Heart left ventricle (tissue), 16 donors: Measurements from ENCODE around the gene FGF6. TPM values are rescaled to one million over a fixed set of nuclear protein-coding genes. Genes with fewer than 3 reads are reported as not detected.
"Not testable (repeated sequence)": the region's sequence is repeated elsewhere in the genome, so short reads cannot be mapped to it uniquely, and the experiment has no call there.

Experiments used
- ATAC-seq, 4 donors: fragments of 200-7000 bp; cut with Tn5 transposase; one replicate each; pipeline ENCODE4 v1.9.1; 2020 to 2022; ENCODE audit warnings: moderate library complexity in 4 of 4, mild to moderate bottlenecking in 3 of 4, moderate number of reproducible peaks in 1 of 4
- DNase-seq, 5 donors: peaks; one replicate each; pipeline ENCODE4 v3.0.0-alpha.2; 2020
- H3K27ac ChIP-seq, 12 donors: fragments of 200-600 bp; sonication (generic) in 4 of 12; one replicate each; pipeline versions ENCODE4 v1.5.0 to v1.8.0; 2016 to 2022; ENCODE audit warnings: mild to moderate bottlenecking in 2 of 12
- H3K27me3 ChIP-seq, 9 donors: fragments of 200-600 bp; sonication (generic) in 2 of 9; one replicate each; pipeline versions ENCODE4 v1.5.1 to v1.8.0; 2016 to 2022; ENCODE audit warnings: mild to moderate bottlenecking in 3 of 9
- H3K36me3 ChIP-seq, 9 donors: fragments of 200-600 bp; sonication (generic) in 2 of 9; one replicate each; pipeline versions ENCODE4 v1.5.0 to v1.8.0; 2018 to 2022; ENCODE audit warnings: mild to moderate bottlenecking in 2 of 9
- H3K4me1 ChIP-seq, 12 donors: fragments of 200-600 bp; sonication (generic) in 4 of 12; one replicate each; pipeline versions ENCODE4 v1.5.0 to v1.8.0; 2016 to 2022; ENCODE audit warnings: mild to moderate bottlenecking in 3 of 12
- H3K4me3 ChIP-seq, 12 donors: fragments of 200-600 bp; sonication (generic) in 4 of 12; one replicate each; pipeline versions ENCODE4 v1.5.0 to v1.8.0; 2017 to 2022; ENCODE audit warnings: mild to moderate bottlenecking in 9 of 12, moderate library complexity in 4 of 12
- H3K9me3 ChIP-seq, 12 donors: fragments of 200-600 bp; sonication (generic) in 4 of 12; one replicate each; pipeline versions ENCODE4 v1.5.0 to v1.8.0; 2016 to 2022; ENCODE audit warnings: mild to moderate bottlenecking in 1 of 12
- CTCF ChIP-seq, 12 donors: fragments of 200-600 bp; sonication (generic) in 4 of 12; IDR thresholded peaks; one replicate each; pipeline versions ENCODE4 v1.5.0 to v1.8.0; 2018 to 2022; ENCODE audit warnings: antibody characterized with exemption in 12 of 12, mild to moderate bottlenecking in 5 of 12
- POLR2A ChIP-seq, 2 donors: fragments of 450-650 bp; IDR thresholded peaks; one replicate each; pipeline ENCODE4 v1.6.1; 2017; ENCODE audit warnings: antibody characterized with exemption in 2 of 2, mild to moderate bottlenecking in 2 of 2, moderate library complexity in 2 of 2
- WGBS, 4 donors: extraction: QIAGEN DNeasy Blood & Tissue Kit in 2 of 4; methylation state at CpG; one replicate each; pipeline versions ENCODE4 v1.1.5 to v1.1.7; 2013 to 2018; 5-methylcytosine and 5-hydroxymethylcytosine counted together
- intact Hi-C, 10 donors: fragments of 100-400 bp; cut with DNase I; formaldehyde crosslinking; loops; one replicate each; pipeline versions ENCODE4 v1.11.1 to v1.14.2; 2022
- polyA plus RNA-seq, 2 donors: library from polyadenylated mRNA; stranded (reverse); fragments of 200-250 nt; gene quantifications; one replicate each; pipeline ENCODE4 v1.2.3, GENCODE V29; 2013
- total RNA-seq, 9 donors: library from RNA; depleted of rRNA in 2 of 9; stranded (reverse); fragments of >200 nt in 2 of 9; fragmentation: NEBNext Ultra II Directional in 3 of 9; extraction: Animal tissue kit (Norgen Biotek cat#: 25700) in 3 of 9; gene quantifications; one replicate each; pipeline versions ENCODE4 v1.1.0 to v1.2.4, GENCODE V29; 2016 to 2023
- donor health status: ischemic (EF 13 %, LVEDD 7.1; RV severe dilation, severe dysfunction).
- donor health status: healthy with polysubstance abuse.
- donor health status: DM: no; HTN: yes; CAD: no.
- donor health status: DM: no; HTN: no; CAD: no.
- donor health status: ischemic (EF 25% LVEDD 6.9; RV normal size, moderate dysfunction).
- donor health status: ischemic (EF 25% LVEDD 5.7; RV mildly dilated, moderate dysfunction).
- donor health status: healthy.
- donor health status: DM: yes; HTN: yes; CAD: no.
- donor health status: ischemic (EF 35%, LVEDD 5.7; RV mildly dilated, moderate dysfunction).
- donor health status: nonischemic (EF 11% LVEDD 7.7; RV severe dilation, severe dysfunction).
- donor health status: DM: yes; HTN: yes; CAD: no.
- donor health status: PGD.
- donor health status: ischemic (EF 29% LVEDD 5.4; RV normal size, mild dysfunction).
- donor health status: nonischemic (EF 23%, LVEDD 6.1; RV moderate dilation, normal function).

FGF6 gene
- total and polyA plus RNA-seq, 11 donors = not detected

GRCh38 chr12:4407136-4407535 lies 38.5 kb downstream of the FGF6 start:
- H3K4me3 ChIP-seq = no peak overlapping the region
- H3K27me3 ChIP-seq = no peaks in the 10 kb centered on the region
- no peak overlapping the region for H3K27ac ChIP-seq
- H3K9me3 ChIP-seq = no peaks in the 10 kb centered on the region
- no peak for TF ChIP-seq POLR2A (IDR thresholded peaks at IDR 0.05)
- no peak for TF ChIP-seq CTCF (IDR thresholded peaks at IDR 0.05)
- no peaks in the 10 kb centered on the region for H3K4me1 ChIP-seq
- ATAC-seq (no peak), DNase-seq (no peak)
- 87 to 91% (median 87%) methylated on average over 3 of the region's 3 CpGs for WGBS, 4 donors
- H3K36me3 ChIP-seq = no peaks in the 10 kb centered on the region
- intact Hi-C loops = no loop called here

GRCh38 chr12:4404877-4405637 lies 40.6 kb downstream of the FGF6 start:
- H3K4me3 ChIP-seq, H3K36me3 ChIP-seq, H3K27ac ChIP-seq, H3K9me3 ChIP-seq, intact Hi-C loops, ATAC-seq, H3K27me3 ChIP-seq, DNase-seq, H3K4me1 ChIP-seq: not testable (repeated sequence)
- 87 to 94% (median 93%) methylated on average over 8 of the region's 8 CpGs for WGBS, 4 donors

GRCh38 chr12:4402996-4403395 lies 42.6 kb downstream of the FGF6 start:
- H3K27me3 ChIP-seq = peaks cover 0 to 3% (median 0%) of the 10 kb centered on the region in 9 donors
- ATAC-seq (no peak), DNase-seq (no peak)
- no peaks in the 10 kb centered on the region for H3K4me1 ChIP-seq
- no peak overlapping the region for H3K4me3 ChIP-seq
- no peaks in the 10 kb centered on the region for H3K36me3 ChIP-seq
- 88 to 92% (median 90%) methylated on average over 4 of the region's 4 CpGs for WGBS, 4 donors
- TF ChIP-seq CTCF (IDR thresholded peaks at IDR 0.05) (no peak), POLR2A (IDR thresholded peaks at IDR 0.05) (no peak)
- H3K27ac ChIP-seq = no peak overlapping the region
- H3K9me3 ChIP-seq = no peaks in the 10 kb centered on the region
- intact Hi-C loops = no loop called here

GRCh38 chr12:4401117-4401516 lies 44.5 kb downstream of the FGF6 start:
- ATAC-seq (no peak), DNase-seq (no peak)
- intact Hi-C loops = loop anchor here in 1 of 10 donors (1.0 kb wide), 1 partner anchor 36 kb away; no protein-coding TSS in a partner anchor
- no peaks in the 10 kb centered on the region for H3K9me3 ChIP-seq
- no peak overlapping the region for H3K27ac ChIP-seq
- 83 to 91% (median 85%) methylated on average over 3 of the region's 3 CpGs for WGBS, 4 donors
- no peaks in the 10 kb centered on the region for H3K4me1 ChIP-seq
- peaks cover 0 to 4% (median 0%) of the 10 kb centered on the region in 9 donors for H3K27me3 ChIP-seq
- H3K4me3 ChIP-seq = no peak overlapping the region
- no peaks in the 10 kb centered on the region for H3K36me3 ChIP-seq
- TF ChIP-seq CTCF (IDR thresholded peaks at IDR 0.05) = no peak
- TF ChIP-seq POLR2A (IDR thresholded peaks at IDR 0.05) = no peak

- TF ChIP-seq CTCF (IDR thresholded peaks at IDR 0.05) (no peak), POLR2A (IDR thresholded peaks at IDR 0.05) (no peak)
- ATAC-seq (no peak), DNase-seq (no peak)
- intact Hi-C loops = no loop called here
- H3K27me3 ChIP-seq = peaks cover 0 to 10% (median 0%) of the 10 kb centered on the region in 9 donors
- H3K4me3 ChIP-seq = no peak overlapping the region
- WGBS, 4 donors = 79 to 85% (median 83%) methylated on average over 2 of the region's 2 CpGs
- H3K9me3 ChIP-seq = no peaks in the 10 kb centered on the region
- H3K36me3 ChIP-seq = no peaks in the 10 kb centered on the region
- no peak overlapping the region for H3K27ac ChIP-seq
- H3K4me1 ChIP-seq = peaks cover 0 to 13% (median 5%) of the 10 kb centered on the region in 12 donors
Measured at GRCh38 chr12:4395818-4396217, 49.8 kb downstream of the FGF6 start.
